Right lung (tissue), 5 donors: ENCODE results near the gene LRMDA. TPM values are rescaled to one million over a fixed set of nuclear protein-coding genes. Genes with fewer than 3 reads are reported as not detected.

Experiments used
- DNase-seq, 2 donors: peaks; one replicate each; pipeline ENCODE4 v3.0.0-alpha.2; 2013
- polyA plus RNA-seq, 5 donors: library from polyadenylated mRNA; unstranded; fragments of 120-200 nt; gene quantifications; one replicate each; pipeline versions ENCODE4 v1.2.1 to v1.2.3, GENCODE V29; 2013; ENCODE audit warnings: inconsistent platforms in 1 of 5, low replicate concordance in 1 of 5; ENCODE audit not compliant: insufficient read length in 5 of 5, insufficient read depth in 1 of 5

Gene LRMDA
- polyA plus RNA-seq, 5 donors: 13.4 to 23.1 (median 19.1) TPM

- no peak for DNase-seq
Observed at GRCh38 chr10:76428551-76429367, 997.3 kb downstream of the LRMDA start.

- DNase-seq: no peak
Observed at GRCh38 chr10:76429368-76430060, 998.1 kb downstream of the LRMDA start.

- DNase-seq: no peak
Observed at GRCh38 chr10:76430061-76430645, 998.7 kb downstream of the LRMDA start.

GRCh38 chr10:76432016-76433012 lies 1000.9 kb downstream of the LRMDA start:
- no peak for DNase-seq

GRCh38 chr10:76433161-76434005 lies 1002.0 kb downstream of the LRMDA start:
- no peak for DNase-seq

- no peak for DNase-seq
Observed at GRCh38 chr10:76435157-76435556, 1003.7 kb downstream of the LRMDA start.

GRCh38 chr10:76436401-76436811 lies 1005.0 kb downstream of the LRMDA start:
- no peak for DNase-seq

GRCh38 chr10:76436981-76437380 lies 1005.6 kb downstream of the LRMDA start:
- no peak for DNase-seq

- no peak for DNase-seq
Observed at GRCh38 chr10:76440426-76440825, 1009.0 kb downstream of the LRMDA start.

- DNase-seq: no peak
Observed at GRCh38 chr10:76442113-76442512, 1010.7 kb downstream of the LRMDA start.

GRCh38 chr10:76444034-76444800 lies 1012.8 kb downstream of the LRMDA start:
- DNase-seq: no peak

- DNase-seq: no peak
Observed at GRCh38 chr10:76447578-76447977, 1016.2 kb downstream of the LRMDA start.

GRCh38 chr10:76451911-76452310 lies 1020.5 kb downstream of the LRMDA start:
- no peak for DNase-seq

- no peak for DNase-seq
Observed at GRCh38 chr10:76453332-76453731, 1021.9 kb downstream of the LRMDA start.

- no peak for DNase-seq
Observed at GRCh38 chr10:76453997-76454396, 1022.6 kb downstream of the LRMDA start.

- DNase-seq: no peak
Observed at GRCh38 chr10:76454506-76455140, 1023.2 kb downstream of the LRMDA start.

- no peak for DNase-seq
Observed at GRCh38 chr10:76456197-76456596, 1024.8 kb downstream of the LRMDA start.

GRCh38 chr10:76459016-76459730 lies 1027.7 kb downstream of the LRMDA start:
- DNase-seq: no peak

- DNase-seq: no peak
Observed at GRCh38 chr10:76461024-76461423, 1029.6 kb downstream of the LRMDA start.
